ENCODE measurements around the gene SUN1. TPM values are rescaled to one million over a fixed set of nuclear protein-coding genes. Genes with fewer than 3 reads are reported as not detected.

The SUN1 gene
- total RNA-seq, 4 donors from 2014 or later: 113 to 259 (median 192) TPM

DNA sequence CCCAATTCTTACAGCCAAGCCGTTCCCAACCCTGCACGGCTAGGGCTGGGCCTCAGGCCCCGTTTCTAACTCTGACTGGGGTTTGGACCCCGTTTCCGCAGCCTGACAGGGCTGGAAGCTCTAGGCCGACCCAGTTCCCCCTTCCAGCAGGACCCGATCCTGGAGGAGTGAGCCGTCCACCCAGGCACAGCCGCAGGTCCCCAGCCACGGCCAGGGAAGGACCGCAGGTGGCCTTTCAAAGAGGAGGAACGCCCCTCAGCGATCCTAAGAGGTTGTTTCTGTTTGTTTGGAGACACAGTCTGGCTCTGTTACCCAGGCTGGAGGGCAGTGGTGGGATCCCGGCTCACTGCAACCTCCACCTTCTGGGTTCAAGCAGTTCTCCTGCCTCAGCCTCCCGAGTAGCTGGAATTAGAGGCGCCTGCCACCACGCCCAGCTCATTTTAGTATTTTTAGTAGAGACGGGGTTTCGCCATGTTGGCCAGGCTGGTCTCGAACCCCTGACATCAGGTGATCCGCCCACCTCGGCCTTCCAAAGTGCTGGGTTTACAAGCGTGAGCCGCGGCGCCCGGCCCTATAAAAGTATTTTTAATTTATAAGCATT, 43.3 kb downstream of the SUN1 start:
- peak in 1 of 3 donors; percentile 61 for DNase-seq

DNA sequence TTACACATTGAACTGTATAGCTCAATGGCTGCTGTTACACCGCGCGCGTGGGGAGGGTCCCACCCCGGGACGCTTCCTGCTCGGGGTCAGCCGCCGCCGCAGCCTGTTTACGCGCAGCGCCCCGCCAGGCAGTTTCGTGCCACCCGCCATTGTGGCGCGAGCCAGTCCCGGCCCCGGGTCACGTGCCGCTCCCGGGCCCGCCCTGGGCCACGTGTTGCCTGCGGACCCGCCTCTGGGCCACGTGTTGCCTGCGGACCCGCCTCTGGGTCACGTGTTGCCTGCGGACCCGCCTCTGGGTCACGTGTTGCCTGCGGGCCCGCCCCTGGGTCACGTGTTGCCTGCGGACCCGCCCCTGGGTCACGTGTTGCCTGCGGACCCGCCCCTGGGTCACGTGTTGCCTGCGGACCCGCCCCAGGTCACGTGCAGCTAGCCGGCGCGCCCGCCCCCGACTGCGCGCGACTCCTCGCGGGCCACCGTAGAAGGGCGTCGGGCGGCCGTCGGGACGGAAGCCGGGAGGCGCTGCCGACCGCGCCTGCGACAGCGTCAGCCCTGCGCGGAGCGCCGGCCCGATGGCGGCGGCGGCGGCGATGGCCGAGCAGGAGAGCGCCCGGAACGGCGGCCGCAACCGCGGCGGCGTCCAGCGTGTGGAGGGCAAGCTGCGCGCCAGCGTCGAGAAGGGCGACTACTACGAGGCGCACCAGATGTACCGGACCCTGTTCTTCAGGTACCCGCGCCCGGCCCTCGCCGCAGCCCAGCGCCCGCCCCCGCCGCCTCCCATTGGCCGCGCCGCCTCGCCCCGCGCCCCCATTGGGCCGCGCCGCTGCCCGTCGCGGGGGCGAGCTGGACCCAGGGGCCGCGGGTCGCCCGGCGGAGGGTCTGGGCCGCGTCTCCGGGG, 44.0 kb downstream of the SUN1 start, which contains the start of gene GET4:
Gene GET4 (plus strand): TSS at position 478 of the 895 bp plus-strand sequence. CDS start 92 bp downstream, at position 570.
- Histone ChIP-seq H3K36me3 (peaks cover 0 to 26% (median 0%) of the 10 kb centered on the region in 3 donors), H3K27ac (peak within 1 kb of the TSS; percentile 86 to 98 (median 94)), H3K9me3 (no peaks in the 10 kb centered on the region), H3K4me3 (peak within 1 kb of the TSS; percentile 87 to 100 (median 94)), H3K4me1 (peaks cover 0 to 37% (median 7%) of the 10 kb centered on the region in 4 donors), H3K27me3 (no peaks in the 10 kb centered on the region)
- DNase-seq: peak; percentile 95 to 98 (median 97)
- TF ChIP-seq POLR2A (IDR thresholded peaks at IDR 0.05): peak; percentile 51 to 84
- peak in 4 of 6 experiments; percentile 27 to 50 (median 37) for TF ChIP-seq CTCF (IDR thresholded peaks at IDR 0.05)

More for the DNA sequence above, 43.3 kb downstream of the SUN1 start:
- Histone ChIP-seq H3K27me3 (no peaks in the 10 kb centered on the region), H3K4me1 (peaks cover 0 to 33% (median 7%) of the 10 kb centered on the region in 4 donors), H3K9me3 (no peaks in the 10 kb centered on the region), H3K36me3 (peaks cover 0 to 34% (median 0%) of the 10 kb centered on the region in 3 donors), H3K4me3 (peak overlapping the region; percentile 37 to 94 (median 50)), H3K27ac (peak overlapping the region; percentile 69 to 95 (median 78))
- TF ChIP-seq CTCF (IDR thresholded peaks at IDR 0.05) (no peak), POLR2A (IDR thresholded peaks at IDR 0.05) (no peak)

GRCh38 chr7:876972-877311, 44.7 kb downstream of the SUN1 start:
- Histone ChIP-seq H3K27ac (peak overlapping the region; percentile 86 to 98 (median 94)), H3K9me3 (no peaks in the 10 kb centered on the region), H3K27me3 (no peaks in the 10 kb centered on the region), H3K4me3 (peak overlapping the region; percentile 87 to 100 (median 94)), H3K4me1 (peaks cover 0 to 37% (median 7%) of the 10 kb centered on the region in 4 donors), H3K36me3 (peaks cover 0 to 20% (median 0%) of the 10 kb centered on the region in 3 donors)
- DNase-seq: no peak
- TF ChIP-seq POLR2A (IDR thresholded peaks at IDR 0.05) (no peak), CTCF (IDR thresholded peaks at IDR 0.05) (no peak)

DNA sequence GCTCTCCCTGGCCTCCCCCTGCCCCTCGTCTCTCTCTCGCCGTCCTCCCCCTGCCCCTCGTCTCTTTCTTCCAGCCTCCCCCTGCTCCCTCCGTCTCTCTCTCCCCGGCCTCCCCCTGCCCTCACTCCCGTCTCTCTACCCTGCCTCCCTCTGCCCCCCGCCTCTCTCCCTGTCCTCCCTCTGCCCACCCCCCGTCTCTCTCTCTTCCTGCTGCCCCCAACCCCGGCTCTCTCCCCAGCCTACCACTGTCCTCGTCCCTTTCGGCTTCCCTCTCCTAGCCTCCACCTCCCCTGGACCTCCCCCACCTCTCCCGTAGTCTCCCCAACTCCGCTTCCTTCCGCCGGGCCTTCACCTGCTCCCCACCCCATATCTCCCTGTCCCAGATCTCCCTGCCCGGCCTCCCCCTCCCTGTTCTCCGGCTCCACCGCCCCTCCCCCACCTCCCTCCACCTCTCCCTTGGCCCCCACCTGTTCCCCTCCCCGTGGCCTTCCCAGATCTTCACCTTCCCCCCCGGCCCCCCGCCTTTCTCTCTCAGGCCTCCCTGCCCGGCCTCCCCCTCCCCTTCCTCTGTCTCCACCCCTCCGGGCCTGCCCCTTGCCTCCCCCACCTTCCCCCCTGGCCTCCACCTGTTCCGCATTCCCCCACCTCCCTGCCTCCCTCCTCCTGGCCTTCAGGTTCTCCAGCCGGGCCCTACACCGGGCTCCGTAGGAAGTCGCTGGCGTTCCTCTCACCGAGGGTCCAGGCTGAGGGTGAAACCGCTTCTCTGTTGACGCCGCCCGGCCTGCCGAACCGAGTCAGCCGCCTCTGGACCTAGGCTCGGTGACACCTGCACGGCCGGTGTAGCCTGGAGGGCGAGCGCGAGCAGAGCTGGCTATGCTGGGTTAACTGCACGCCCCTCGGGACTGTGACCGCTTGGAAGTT, 45.3 kb downstream of the SUN1 start:
- TF ChIP-seq CTCF (IDR thresholded peaks at IDR 0.05) (no peak), POLR2A (IDR thresholded peaks at IDR 0.05) (no peak)
- peaks cover 0 to 37% (median 7%) of the 10 kb centered on the region in 4 donors for H3K4me1 ChIP-seq
- peak overlapping the region; percentile 86 to 98 (median 94) for H3K27ac ChIP-seq
- H3K36me3 ChIP-seq: peaks cover 0 to 14% (median 0%) of the 10 kb centered on the region in 3 donors
- H3K9me3 ChIP-seq: no peaks in the 10 kb centered on the region
- peak in 2 of 3 donors; percentile 33 to 70 for DNase-seq
- H3K4me3 ChIP-seq: peak overlapping the region; percentile 87 to 100 (median 94)
- no peaks in the 10 kb centered on the region for H3K27me3 ChIP-seq

DNA sequence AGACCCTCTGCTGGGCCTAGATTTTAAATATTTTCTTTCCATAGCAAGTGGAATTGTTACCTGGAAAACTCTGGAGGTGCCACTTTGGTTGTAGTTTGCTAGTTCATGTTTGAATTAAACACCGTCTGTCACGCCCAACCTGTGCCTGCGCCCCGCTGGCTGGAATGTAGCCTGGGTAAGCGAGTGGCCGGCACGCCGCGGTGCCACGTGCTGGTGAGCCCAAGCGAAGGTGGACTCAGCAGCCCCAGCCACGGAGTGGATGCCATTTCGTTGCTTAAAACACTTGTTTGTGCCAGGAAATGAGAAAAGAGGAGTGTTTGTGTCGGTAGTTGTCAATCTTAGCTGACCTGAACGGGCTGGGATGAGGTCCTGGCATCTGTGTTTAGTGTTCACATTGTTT, 46.8 kb downstream of the SUN1 start:
- Histone ChIP-seq H3K9me3 (no peaks in the 10 kb centered on the region), H3K4me3 (no peak overlapping the region), H3K27ac (no peak overlapping the region), H3K36me3 (peaks cover 0 to 10% (median 0%) of the 10 kb centered on the region in 3 donors), H3K4me1 (peaks cover 0 to 29% (median 5%) of the 10 kb centered on the region in 4 donors), H3K27me3 (no peaks in the 10 kb centered on the region)
- TF ChIP-seq CTCF (IDR thresholded peaks at IDR 0.05) (no peak), POLR2A (IDR thresholded peaks at IDR 0.05) (no peak)
- no peak for DNase-seq
